ENCODE data around the gene FRYL. TPM values are rescaled to one million over a fixed set of nuclear protein-coding genes. Genes with fewer than 3 reads are reported as not detected.

The FRYL gene
- total and polyA plus RNA-seq, 12 donors: 11.7 to 60.1 (median 36.4) TPM

DNA sequence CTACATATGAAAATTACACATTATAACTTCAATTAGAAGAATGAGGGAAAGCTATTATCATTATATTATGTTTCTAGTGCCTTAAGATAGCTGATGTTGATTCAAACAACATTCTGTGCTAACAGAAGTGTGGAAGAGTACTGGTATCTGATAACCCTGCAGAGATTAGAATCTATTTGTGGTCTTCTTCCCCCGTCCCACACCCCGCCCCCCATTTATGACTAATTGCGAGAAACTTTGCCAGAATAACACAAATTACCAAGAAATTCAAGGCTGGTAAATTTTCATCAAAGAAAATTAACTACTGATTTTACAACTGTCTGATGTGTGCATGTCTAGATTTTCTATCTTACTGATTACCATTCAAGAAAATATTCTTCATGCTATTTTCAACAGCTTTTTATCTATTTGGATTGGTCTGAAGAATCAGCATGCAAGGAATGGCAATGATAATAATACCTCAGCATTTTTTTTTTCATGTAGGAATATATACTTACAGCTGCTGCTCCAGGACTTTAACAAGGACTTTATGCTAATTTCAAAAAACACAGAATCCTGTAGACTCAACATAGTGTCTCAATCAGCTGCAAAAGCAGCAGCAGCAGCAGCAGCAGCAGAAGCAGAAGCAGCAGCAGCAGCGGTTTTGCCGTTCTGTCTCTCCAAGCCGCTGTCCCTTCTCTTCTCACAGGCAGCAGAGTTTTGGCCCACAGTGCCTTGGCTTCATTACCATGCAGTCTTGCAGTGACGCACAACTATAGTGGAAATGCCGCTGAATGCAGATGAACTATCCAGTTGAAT is 126.7 kb downstream of the FRYL start:
- Histone ChIP-seq H3K27me3 (no peaks in the 10 kb centered on the region), H3K36me3 (no peaks in the 10 kb centered on the region), H3K4me1 (peaks cover 0 to 59% (median 43%) of the 10 kb centered on the region in 9 donors), H3K4me3 (peak overlapping the region in 8 of 10 donors; percentile 3 to 44 (median 34)), H3K27ac (peak overlapping the region in 8 of 10 donors; percentile 6 to 78 (median 60)), H3K9me3 (no peaks in the 10 kb centered on the region)
- TF ChIP-seq, protein P1, sequence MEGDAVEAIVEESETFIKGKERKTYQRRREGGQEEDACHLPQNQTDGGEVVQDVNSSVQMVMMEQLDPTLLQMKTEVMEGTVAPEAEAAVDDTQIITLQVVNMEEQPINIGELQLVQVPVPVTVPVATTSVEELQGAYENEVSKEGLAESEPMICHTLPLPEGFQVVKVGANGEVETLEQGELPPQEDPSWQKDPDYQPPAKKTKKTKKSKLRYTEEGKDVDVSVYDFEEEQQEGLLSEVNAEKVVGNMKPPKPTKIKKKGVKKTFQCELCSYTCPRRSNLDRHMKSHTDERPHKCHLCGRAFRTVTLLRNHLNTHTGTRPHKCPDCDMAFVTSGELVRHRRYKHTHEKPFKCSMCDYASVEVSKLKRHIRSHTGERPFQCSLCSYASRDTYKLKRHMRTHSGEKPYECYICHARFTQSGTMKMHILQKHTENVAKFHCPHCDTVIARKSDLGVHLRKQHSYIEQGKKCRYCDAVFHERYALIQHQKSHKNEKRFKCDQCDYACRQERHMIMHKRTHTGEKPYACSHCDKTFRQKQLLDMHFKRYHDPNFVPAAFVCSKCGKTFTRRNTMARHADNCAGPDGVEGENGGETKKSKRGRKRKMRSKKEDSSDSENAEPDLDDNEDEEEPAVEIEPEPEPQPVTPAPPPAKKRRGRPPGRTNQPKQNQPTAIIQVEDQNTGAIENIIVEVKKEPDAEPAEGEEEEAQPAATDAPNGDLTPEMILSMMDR (IDR thresholded peaks at IDR 0.05): no peak
- DNase-seq (peak; percentile 41 to 70), ATAC-seq (peak; percentile 85 to 96 (median 93))
- intact Hi-C loops (cut with DNase I): no loop called here
- 21 to 22% methylated on average over 8 of the region's 8 CpGs for WGBS, 2 donors

DNA sequence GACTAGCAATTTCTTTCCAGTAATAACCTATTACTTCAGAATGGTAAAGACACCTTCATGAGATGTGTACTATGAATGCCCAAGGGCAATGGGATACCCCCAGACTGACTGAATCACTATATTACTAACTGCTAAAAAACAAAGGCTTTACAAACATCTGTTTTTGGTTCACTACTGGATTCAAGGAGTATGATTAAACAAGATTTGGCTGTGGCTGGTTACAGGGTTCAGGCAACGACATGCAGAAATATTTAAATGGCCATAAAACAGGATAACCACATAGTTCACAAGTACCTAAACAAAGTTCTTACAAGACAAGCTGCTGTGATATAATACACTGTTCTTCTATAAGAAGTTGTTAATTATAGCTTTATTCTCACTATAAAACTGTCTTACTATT is 128.2 kb downstream of the FRYL start:
- H3K4me1 ChIP-seq: peaks cover 0 to 59% (median 43%) of the 10 kb centered on the region in 9 donors
- intact Hi-C loops (cut with DNase I): no loop called here
- TF ChIP-seq, protein P1 (IDR thresholded peaks at IDR 0.05): no peak

DNA sequence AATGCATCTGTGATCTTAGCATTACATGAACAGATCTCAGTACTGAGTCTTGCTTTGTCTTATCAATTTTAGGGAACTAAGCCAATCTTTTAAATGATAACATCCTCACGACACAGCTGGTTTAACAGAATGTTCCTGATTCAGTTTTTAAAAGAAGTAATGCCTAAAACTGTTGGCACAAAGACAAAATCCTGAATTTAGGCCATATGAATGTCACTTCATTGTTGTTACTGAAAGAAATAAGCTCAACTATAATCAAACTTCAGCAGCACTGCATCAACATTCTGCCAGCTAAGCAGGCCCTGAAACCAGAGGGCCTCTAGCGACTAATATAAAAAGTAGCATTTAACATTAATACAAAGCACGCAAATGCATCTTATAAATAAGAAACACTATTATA is 130.6 kb downstream of the FRYL start:
- Histone ChIP-seq H3K9me3 (no peaks in the 10 kb centered on the region), H3K27ac (no peak overlapping the region), H3K4me1 (peaks cover 0 to 59% (median 38%) of the 10 kb centered on the region in 9 donors), H3K27me3 (no peaks in the 10 kb centered on the region), H3K4me3 (no peak overlapping the region), H3K36me3 (no peaks in the 10 kb centered on the region)
- ATAC-seq: no peak
- intact Hi-C loops (cut with DNase I): no loop called here
- no peak for DNase-seq
- TF ChIP-seq, protein P1 (IDR thresholded peaks at IDR 0.05): no peak
- 49 to 52% methylated on average over 3 of the region's 3 CpGs for WGBS, 2 donors

More for the DNA sequence above, 128.2 kb downstream of the FRYL start:
- Histone ChIP-seq H3K27me3 (no peaks in the 10 kb centered on the region), H3K27ac (peak overlapping the region in 1 of 10 donors; percentile 1), H3K9me3 (no peaks in the 10 kb centered on the region), H3K4me3 (no peak overlapping the region), H3K36me3 (no peaks in the 10 kb centered on the region)
- 33 to 51% methylated on average over 1 of the region's 1 CpG for WGBS, 2 donors
- ATAC-seq: peak in 1 of 8 donors; percentile 16
- no peak for DNase-seq

DNA sequence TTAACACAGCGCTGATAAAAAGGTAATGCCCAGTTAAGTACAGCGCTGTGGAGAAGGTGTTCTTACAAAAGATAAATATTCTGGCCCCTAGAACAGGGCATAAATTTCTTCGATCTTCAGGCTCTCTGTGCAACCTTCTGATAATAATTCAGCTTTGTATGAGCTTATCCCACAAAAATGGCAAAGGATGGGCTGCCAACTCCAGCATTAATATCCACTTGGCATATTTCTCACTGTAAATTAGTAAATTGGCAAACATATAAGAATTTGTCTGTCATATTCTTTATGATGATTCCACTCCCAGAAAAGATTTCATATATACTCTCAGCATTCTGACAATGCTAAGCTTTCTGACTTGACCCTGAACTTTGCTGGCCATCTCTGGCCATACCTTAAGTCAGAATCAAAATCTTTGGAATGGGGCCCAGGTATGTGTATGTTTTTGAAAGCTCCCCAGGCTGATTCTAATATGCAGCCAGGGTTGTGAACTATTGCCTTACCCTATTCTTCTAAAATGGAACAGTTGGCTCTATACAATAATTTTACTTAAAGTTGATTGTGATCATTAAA is 134.8 kb downstream of the FRYL start:
- Histone ChIP-seq H3K27me3 (no peaks in the 10 kb centered on the region), H3K27ac (no peak overlapping the region), H3K4me3 (no peak overlapping the region), H3K4me1 (peaks cover 3 to 63% (median 41%) of the 10 kb centered on the region in 9 donors), H3K9me3 (no peaks in the 10 kb centered on the region), H3K36me3 (no peaks in the 10 kb centered on the region)
- TF ChIP-seq, protein P1 (IDR thresholded peaks at IDR 0.05): no peak
- ATAC-seq (no peak), DNase-seq (no peak)
- intact Hi-C loops (cut with DNase I): loop anchor here in 1 of 10 donors (1.0 kb wide), 1 partner anchor 39 kb away; no protein-coding TSS in a partner anchor
- 94 to 97% methylated on average over 3 of the region's 3 CpGs for WGBS, 2 donors

All from heart right ventricle (tissue), 16 donors.